Fibroblast of mammary gland (primary cell): Measurements from ENCODE around the gene TASOR2.

ENCODE experiments used
- DNase-seq: peaks from one replicate; pipeline ENCODE4 v3.0.0-alpha.2; 2010; ENCODE audit warnings: low read depth
- H3K4me3 ChIP-seq: 2 replicates; pipeline ENCODE4 v1.5.1; 2011; ENCODE audit warnings: low read depth, mild to moderate bottlenecking, low read length, moderate library complexity; ENCODE audit not compliant: control insufficient read depth
- CTCF ChIP-seq: conservative IDR thresholded peaks from 2 replicates; pipeline ENCODE4 v1.5.1; 2011; ENCODE audit warnings: low read depth, low read length, inconsistent platforms; ENCODE audit not compliant: control insufficient read depth, insufficient read depth

TASOR2 gene

DNA sequence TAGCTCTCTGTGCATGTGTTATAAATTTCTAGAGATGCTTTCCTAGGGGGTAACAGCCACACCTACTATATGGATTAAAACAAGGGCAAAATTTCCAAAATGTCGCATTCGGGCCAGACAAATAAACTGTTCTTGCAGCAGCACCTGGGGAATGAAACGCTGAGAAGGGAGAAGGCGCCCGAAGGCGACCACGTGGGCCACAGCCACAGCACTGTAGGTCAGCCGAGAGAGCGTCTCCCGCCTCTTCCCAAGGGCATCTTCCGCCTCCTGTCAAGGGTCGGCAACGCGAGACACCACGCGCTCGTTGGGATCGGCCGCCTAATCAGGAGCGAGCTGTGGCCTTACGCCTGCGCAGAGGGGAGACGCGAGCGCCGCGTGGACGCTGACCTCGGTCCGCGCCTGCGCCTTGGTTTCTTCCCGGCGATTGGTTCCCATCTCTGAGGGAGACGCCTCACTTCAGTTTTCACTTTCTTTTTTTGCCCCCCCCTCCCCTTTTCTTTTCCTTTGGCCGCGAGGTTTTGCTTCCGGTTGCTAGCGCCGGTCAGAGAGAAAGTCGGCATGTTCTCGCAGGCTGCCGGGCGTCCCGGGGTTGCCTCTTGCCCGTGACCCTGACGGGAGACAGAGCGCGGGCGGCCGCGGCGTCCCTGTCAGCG is at the start of gene TASOR2:
Gene TASOR2 (plus strand): TSS at position 521 of the 653 bp plus-strand sequence. CDS start 35,805 bp downstream, outside the sequence.
- peak; percentile 96 for DNase-seq
- no peak for TF ChIP-seq CTCF
- H3K4me3 ChIP-seq = peak within 1 kb of the TSS; percentile 94

DNA sequence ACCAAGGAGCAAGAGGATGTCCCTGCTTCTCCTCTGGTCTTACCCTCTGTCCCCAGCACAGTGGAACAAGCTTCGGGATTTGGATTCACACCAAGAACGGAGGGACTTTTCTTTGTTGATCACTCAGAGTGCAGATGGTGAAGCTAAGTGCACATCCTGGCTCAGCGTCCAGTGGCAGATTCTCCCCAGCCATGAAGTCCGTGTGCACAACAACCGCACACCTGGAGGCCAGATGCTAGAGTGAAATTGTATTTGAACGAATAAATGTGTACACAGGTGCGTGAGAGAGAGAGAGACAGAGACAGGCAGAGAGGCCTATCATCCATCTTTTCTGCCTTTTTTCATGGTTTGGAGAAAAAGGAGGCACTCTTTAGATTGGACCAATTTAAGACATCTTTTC is 49.7 kb upstream of the TASOR2 start:
- no peak overlapping the region for H3K4me3 ChIP-seq
- TF ChIP-seq CTCF = no peak
- DNase-seq = no peak

DNA sequence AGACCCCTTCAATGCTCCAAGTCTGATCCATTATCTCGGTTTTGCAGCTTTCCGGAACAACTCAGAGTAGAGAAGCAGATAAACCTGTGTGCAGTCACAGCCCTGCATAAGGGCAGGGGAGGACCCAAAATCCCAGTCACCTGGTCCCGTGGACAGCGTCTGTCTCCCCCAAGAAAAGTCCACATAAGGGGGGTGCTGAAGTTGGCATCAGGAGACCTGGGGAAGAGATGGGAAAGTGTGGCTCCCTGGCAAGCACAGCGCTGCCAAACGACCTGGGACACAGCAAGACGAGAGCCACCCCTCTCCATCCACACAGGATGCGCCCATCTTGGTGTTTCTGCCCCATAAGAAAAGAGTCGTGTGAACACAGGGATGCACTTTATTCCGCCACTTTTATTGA is 46.1 kb upstream of the TASOR2 start:
- no peak overlapping the region for H3K4me3 ChIP-seq
- no peak for DNase-seq
- no peak for TF ChIP-seq CTCF

DNA sequence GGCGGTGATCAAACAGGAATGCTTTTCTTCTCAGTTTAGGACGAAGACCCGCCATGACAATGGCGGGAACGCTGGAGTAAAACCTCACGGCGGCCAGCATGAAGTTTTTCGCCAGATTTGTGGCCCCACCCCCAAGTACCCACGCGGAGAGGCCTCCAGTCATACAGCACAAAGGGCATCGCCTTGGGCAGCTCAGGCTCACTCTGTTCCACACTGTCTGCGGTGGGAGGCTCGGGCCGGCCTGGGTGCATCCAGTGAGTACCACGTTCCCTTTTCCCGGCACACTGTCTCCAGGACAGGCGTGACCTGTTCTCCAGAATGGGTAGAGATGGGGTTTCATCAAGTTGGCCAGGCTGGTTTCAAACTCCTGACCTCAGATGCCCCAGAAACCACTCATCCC is 45.6 kb upstream of the TASOR2 start:
- DNase-seq = no peak
- no peak for TF ChIP-seq CTCF
- H3K4me3 ChIP-seq = no peak overlapping the region

GRCh38 chr10:5640036-5640435 is 44.6 kb upstream of the TASOR2 start:
- H3K4me3 ChIP-seq = no peak overlapping the region
- TF ChIP-seq CTCF = no peak
- no peak for DNase-seq

DNA sequence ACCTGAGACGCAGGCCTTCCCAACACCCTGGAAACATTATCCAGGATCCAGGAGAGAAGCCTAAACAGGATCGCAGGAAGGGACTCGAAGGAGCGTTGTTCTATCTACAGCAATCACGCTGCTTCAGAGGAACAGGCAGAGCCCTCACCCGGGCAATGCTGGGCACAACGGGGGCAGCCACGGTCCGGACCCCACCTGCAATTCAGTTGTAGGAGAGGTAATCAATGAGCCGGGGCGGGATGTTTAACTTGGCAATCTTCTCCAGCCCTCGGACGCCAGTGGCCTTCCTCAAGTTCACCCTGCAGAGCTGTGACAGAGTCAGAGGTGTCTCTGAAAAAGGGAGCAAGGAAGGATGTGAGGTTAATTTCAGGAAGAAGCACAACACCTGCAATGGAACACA is 44.1 kb upstream of the TASOR2 start:
- TF ChIP-seq CTCF = no peak

GRCh38 chr10:5641501-5641900 is 43.1 kb upstream of the TASOR2 start:
- no peak for DNase-seq
- no peak for TF ChIP-seq CTCF

More for the DNA sequence above, 44.1 kb upstream of the TASOR2 start:
- H3K4me3 ChIP-seq = no peak overlapping the region
- no peak for DNase-seq

More at GRCh38 chr10:5641501-5641900, 43.1 kb upstream of the TASOR2 start:
- no peak overlapping the region for H3K4me3 ChIP-seq
